H1 (cell line): ENCODE measurements around the gene PIAS4. TPM values are rescaled to one million over a fixed set of nuclear protein-coding genes. Genes with fewer than 3 reads are reported as not detected.

ENCODE experiments used
- ATF3 ChIP-seq: IDR thresholded peaks from 2 replicates; pipeline ENCODE4 v1.6.1; 2011; ENCODE audit warnings: low read depth, mild to moderate bottlenecking, low read length; ENCODE audit not compliant: insufficient read depth
- CBX5 ChIP-seq: fragments of 300-800, 300-1000 bp; sonication (generic); IDR thresholded peaks from 2 replicates; pipeline ENCODE4 v1.7.1; 2016; ENCODE audit warnings: antibody characterized with exemption, low read length, low read depth
- POU5F1 ChIP-seq: IDR thresholded peaks from 2 replicates; pipeline ENCODE4 v1.6.1; 2011; ENCODE audit warnings: low read depth, mild to moderate bottlenecking, low read length, moderate library complexity
- RBBP5 ChIP-seq: IDR thresholded peaks from 2 replicates; pipeline ENCODE4 v1.7.1; 2012; ENCODE audit warnings: low read depth, mild to moderate bottlenecking, inconsistent platforms, low read length, moderate library complexity, borderline replicate concordance
- SAP30 ChIP-seq: fragments of 300-600 bp; sonication (generic); IDR thresholded peaks from 2 replicates; pipeline ENCODE4 v1.7.1; 2012; ENCODE audit warnings: low read length, moderate library complexity, mild to moderate bottlenecking, inconsistent platforms; ENCODE audit not compliant: insufficient read depth, insufficient replicate concordance
- polyA plus RNA-seq, 7 experiments: library from polyadenylated mRNA; depleted of rRNA in 3 of 7; stranded (reverse) in 5 of 7; unstranded in 2 of 7; fragments of >200 nt in 5 of 7; fragments of 200-250 nt in 2 of 7; gene quantifications; 1 replicate in 5 of 7; 2 replicates in 1 of 7; 4 replicates in 1 of 7; pipeline versions ENCODE4 v1.2.1 to v1.2.3, GENCODE V29; 2011 to 2013; ENCODE audit warnings: missing spikeins in 2 of 7, mixed read lengths in 2 of 7
- total RNA-seq: library from RNA; stranded (reverse); fragmentation: NEBNext Ultra II Directional; extraction: Animal tissue kit (Norgen Biotek cat#: 25700); gene quantifications from 2 replicates; pipeline ENCODE4 v1.2.1, GENCODE V29; 2021

PIAS4 gene
- total and polyA plus RNA-seq, 2 of the 8 experiments (the other 6 are each of a cell fraction or from before 2014, with no cell fraction given): 30.2 to 51.4 TPM

GRCh38 chr19:4029247-4029614 lies 21.7 kb downstream of the PIAS4 start (continued):
- TF ChIP-seq CBX5 (no peak), SAP30 (no peak), POU5F1 (no peak), ATF3 (no peak), RBBP5 (no peak)
- TF ChIP-seq, all 59 proteins: peak for 0
